Activated naive CD8-positive, alpha-beta T cell treated with anti-CD3 and anti-CD28 coated beads, Interleukin-2, amount 10 ng/mL, durations not matched to agents 7 days and 5 days (primary cell): ENCODE measurements around the gene RABL2B. TPM values are rescaled to one million over a fixed set of nuclear protein-coding genes. Genes with fewer than 3 reads are reported as not detected.

Experiments used
- ATAC-seq: fragments of 150-1000 bp; cut with Tn5 transposase; one replicate; pipeline ENCODE4 v1.10.0; 2021; ENCODE audit warnings: low read depth, moderate library complexity
- POLR2A ChIA-PET: fragments of 350-600 bp; sonication (Branson Sonifier 250); formaldehyde crosslinking; loops from one replicate; lab custom pipeline; 2021; ENCODE audit warnings: antibody characterized with exemption; lab: Charles Lee
- DNase-seq: peaks from one replicate; pipeline ENCODE4 v3.0.0; 2021
- H3K27ac Mint-ChIP-seq: one replicate; pipeline ENCODE4 v1.8.0; 2022; ENCODE audit warnings: mild to moderate bottlenecking, mixed read lengths
- H3K27me3 Mint-ChIP-seq: one replicate; pipeline ENCODE4 v1.8.0; 2022; ENCODE audit warnings: mild to moderate bottlenecking, moderate library complexity, mixed read lengths
- H3K36me3 Mint-ChIP-seq: one replicate; pipeline ENCODE4 v1.8.0; 2021; ENCODE audit warnings: mild to moderate bottlenecking, mixed read lengths
- H3K4me1 Mint-ChIP-seq: one replicate; pipeline ENCODE4 v1.8.0; 2021; ENCODE audit warnings: mixed read lengths
- H3K4me3 Mint-ChIP-seq: one replicate; pipeline ENCODE4 v1.8.0; 2022; ENCODE audit warnings: mild to moderate bottlenecking, moderate library complexity, mixed read lengths
- H3K9me3 Mint-ChIP-seq: one replicate; pipeline ENCODE4 v1.8.0; 2021; ENCODE audit warnings: mixed read lengths
- total RNA-seq, 2 experiments: library from RNA; stranded (reverse); gene quantifications; one replicate each; pipeline ENCODE4 v1.2.3, GENCODE V29; 2021

RABL2B gene
- total RNA-seq, 2 experiments from 2014 or later, result 38.4 to 41.0 TPM

- H3K9me3 Mint-ChIP-seq, result no peaks in the 10 kb centered on the region
- peak; percentile 23 for DNase-seq
- H3K27ac Mint-ChIP-seq, result no peak overlapping the region
- no peak overlapping the region for H3K4me3 Mint-ChIP-seq
- no peaks in the 10 kb centered on the region for H3K4me1 Mint-ChIP-seq
- H3K27me3 Mint-ChIP-seq, result no peaks in the 10 kb centered on the region
- H3K36me3 Mint-ChIP-seq, result no peaks in the 10 kb centered on the region
- ATAC-seq, result no peak
- POLR2A ChIA-PET, result no interaction called here
Measured at GRCh38 chr22:50733521-50734342, 49.7 kb downstream of the RABL2B start.

GRCh38 chr22:50732681-50733080, 50.8 kb downstream of the RABL2B start:
- H3K4me1 Mint-ChIP-seq, result no peaks in the 10 kb centered on the region
- no peak overlapping the region for H3K4me3 Mint-ChIP-seq
- H3K27me3 Mint-ChIP-seq, result no peaks in the 10 kb centered on the region
- H3K9me3 Mint-ChIP-seq, result no peaks in the 10 kb centered on the region
- no peaks in the 10 kb centered on the region for H3K36me3 Mint-ChIP-seq
- DNase-seq (peak; percentile 12), ATAC-seq (no peak)
- POLR2A ChIA-PET, result no interaction called here
- H3K27ac Mint-ChIP-seq, result no peak overlapping the region

GRCh38 chr22:50731811-50732624, 51.4 kb downstream of the RABL2B start:
- Mint-ChIP-seq H3K27ac (no peak overlapping the region), H3K36me3 (no peaks in the 10 kb centered on the region), H3K4me3 (no peak overlapping the region), H3K9me3 (no peaks in the 10 kb centered on the region), H3K27me3 (no peaks in the 10 kb centered on the region), H3K4me1 (no peaks in the 10 kb centered on the region)
- POLR2A ChIA-PET, result no interaction called here
- peak; percentile 75 for ATAC-seq
- peak; percentile 55 for DNase-seq

- Mint-ChIP-seq H3K27ac (no peak overlapping the region), H3K4me1 (no peaks in the 10 kb centered on the region), H3K4me3 (no peak overlapping the region), H3K36me3 (no peaks in the 10 kb centered on the region), H3K9me3 (no peaks in the 10 kb centered on the region), H3K27me3 (no peaks in the 10 kb centered on the region)
- POLR2A ChIA-PET, result no interaction called here
- ATAC-seq (no peak), DNase-seq (peak; percentile 20)
Measured at GRCh38 chr22:50730941-50731661, 52.3 kb downstream of the RABL2B start.

GRCh38 chr22:50730013-50730891, 53.2 kb downstream of the RABL2B start:
- no peak for ATAC-seq
- POLR2A ChIA-PET, result no interaction called here
- no peaks in the 10 kb centered on the region for H3K27me3 Mint-ChIP-seq
- H3K36me3 Mint-ChIP-seq, result no peaks in the 10 kb centered on the region
- H3K4me3 Mint-ChIP-seq, result no peak overlapping the region
- H3K9me3 Mint-ChIP-seq, result no peaks in the 10 kb centered on the region
- no peak overlapping the region for H3K27ac Mint-ChIP-seq
- no peaks in the 10 kb centered on the region for H3K4me1 Mint-ChIP-seq
- peak; percentile 15 for DNase-seq

GRCh38 chr22:50729391-50730012, 53.9 kb downstream of the RABL2B start:
- ATAC-seq (no peak), DNase-seq (peak; percentile 19)
- Mint-ChIP-seq H3K4me3 (no peak overlapping the region), H3K4me1 (no peaks in the 10 kb centered on the region), H3K9me3 (no peaks in the 10 kb centered on the region), H3K27me3 (no peaks in the 10 kb centered on the region), H3K36me3 (no peaks in the 10 kb centered on the region), H3K27ac (no peak overlapping the region)
- POLR2A ChIA-PET, result no interaction called here

GRCh38 chr22:50728523-50728931, 54.9 kb downstream of the RABL2B start:
- Mint-ChIP-seq H3K9me3 (no peaks in the 10 kb centered on the region), H3K4me3 (no peak overlapping the region), H3K36me3 (no peaks in the 10 kb centered on the region), H3K27ac (no peak overlapping the region), H3K4me1 (no peaks in the 10 kb centered on the region), H3K27me3 (no peaks in the 10 kb centered on the region)
- ATAC-seq (no peak), DNase-seq (peak; percentile 24)
- POLR2A ChIA-PET, result no interaction called here

- no peak for ATAC-seq
- Mint-ChIP-seq H3K36me3 (no peaks in the 10 kb centered on the region), H3K27ac (peak overlapping the region; percentile 56), H3K9me3 (no peaks in the 10 kb centered on the region), H3K4me3 (no peak overlapping the region), H3K4me1 (peaks cover 1% of the 10 kb centered on the region), H3K27me3 (no peaks in the 10 kb centered on the region)
- POLR2A ChIA-PET, result no interaction called here
- DNase-seq, result peak; percentile 24
Measured at GRCh38 chr22:50727678-50728522, 55.5 kb downstream of the RABL2B start.

GRCh38 chr22:50726643-50727340, 56.6 kb downstream of the RABL2B start:
- Mint-ChIP-seq H3K27me3 (no peaks in the 10 kb centered on the region), H3K27ac (no peak overlapping the region), H3K4me3 (no peak overlapping the region), H3K9me3 (no peaks in the 10 kb centered on the region), H3K4me1 (peaks cover 1% of the 10 kb centered on the region), H3K36me3 (no peaks in the 10 kb centered on the region)
- no peak for DNase-seq
- POLR2A ChIA-PET, result no interaction called here
- ATAC-seq, result no peak

GRCh38 chr22:50725597-50725996, 57.8 kb downstream of the RABL2B start:
- no peak for ATAC-seq
- H3K4me1 Mint-ChIP-seq, result peaks cover 1% of the 10 kb centered on the region
- H3K36me3 Mint-ChIP-seq, result no peaks in the 10 kb centered on the region
- POLR2A ChIA-PET, result no interaction called here
- no peak for DNase-seq
- no peak overlapping the region for H3K4me3 Mint-ChIP-seq
- no peak overlapping the region for H3K27ac Mint-ChIP-seq
- no peaks in the 10 kb centered on the region for H3K9me3 Mint-ChIP-seq
- H3K27me3 Mint-ChIP-seq, result no peaks in the 10 kb centered on the region

- DNase-seq (no peak), ATAC-seq (no peak)
- H3K9me3 Mint-ChIP-seq, result no peaks in the 10 kb centered on the region
- no peak overlapping the region for H3K27ac Mint-ChIP-seq
- POLR2A ChIA-PET, result no interaction called here
- no peak overlapping the region for H3K4me3 Mint-ChIP-seq
- peaks cover 1% of the 10 kb centered on the region for H3K4me1 Mint-ChIP-seq
- H3K36me3 Mint-ChIP-seq, result no peaks in the 10 kb centered on the region
- no peaks in the 10 kb centered on the region for H3K27me3 Mint-ChIP-seq
Measured at GRCh38 chr22:50724616-50725015, 58.8 kb downstream of the RABL2B start.
